ENCODE data around the gene LIPI.
"Not testable (repeated sequence)": the region's sequence is repeated elsewhere in the genome, so short reads cannot be mapped to it uniquely, and the experiment has no call there.

Gene LIPI

GRCh38 chr21:14090184-14090583, 120.6 kb downstream of the LIPI start:
- not testable (repeated sequence) for H3K27ac ChIP-seq (ENCODE audit: low read depth, low read length); H3K9me3 ChIP-seq (ENCODE audit: control insufficient read depth, insufficient read depth, low read length); H3K4me3 ChIP-seq (ENCODE audit: low read depth, low read length); H3K4me1 ChIP-seq (ENCODE audit: control insufficient read depth, insufficient read depth, low read length); H3K36me3 ChIP-seq (ENCODE audit: control insufficient read depth, insufficient read depth, low read length); H3K9ac ChIP-seq (ENCODE audit: low read depth, low read length); H3K27me3 ChIP-seq (ENCODE audit: control insufficient read depth, insufficient read depth, low read length)

- Histone ChIP-seq H3K27me3 (ENCODE audit: control insufficient read depth, insufficient read depth, low read length) (no peaks in the 10 kb centered on the region), H3K36me3 (ENCODE audit: control insufficient read depth, insufficient read depth, low read length) (no peaks in the 10 kb centered on the region), H3K9me3 (ENCODE audit: control insufficient read depth, insufficient read depth, low read length) (peaks cover 8% of the 10 kb centered on the region; the same call in 1 of the 2 replicates), H3K4me1 (ENCODE audit: control insufficient read depth, insufficient read depth, low read length) (no peaks in the 10 kb centered on the region), H3K9ac (ENCODE audit: low read depth, low read length) (no peak overlapping the region), H3K27ac (ENCODE audit: low read depth, low read length) (no peak overlapping the region), H3K4me3 (ENCODE audit: low read depth, low read length) (no peak overlapping the region)
Observed at GRCh38 chr21:14088391-14088790, 122.4 kb downstream of the LIPI start.

- Histone ChIP-seq H3K4me1 (ENCODE audit: control insufficient read depth, insufficient read depth, low read length) (no peaks in the 10 kb centered on the region), H3K4me3 (ENCODE audit: low read depth, low read length) (no peak overlapping the region), H3K9ac (ENCODE audit: low read depth, low read length) (no peak overlapping the region), H3K36me3 (ENCODE audit: control insufficient read depth, insufficient read depth, low read length) (no peaks in the 10 kb centered on the region), H3K27ac (ENCODE audit: low read depth, low read length) (no peak overlapping the region), H3K9me3 (ENCODE audit: control insufficient read depth, insufficient read depth, low read length) (peaks cover 11% of the 10 kb centered on the region; the same call in 1 of the 2 replicates), H3K27me3 (ENCODE audit: control insufficient read depth, insufficient read depth, low read length) (no peaks in the 10 kb centered on the region)
Observed at GRCh38 chr21:14086553-14086952, 124.2 kb downstream of the LIPI start.

DNA sequence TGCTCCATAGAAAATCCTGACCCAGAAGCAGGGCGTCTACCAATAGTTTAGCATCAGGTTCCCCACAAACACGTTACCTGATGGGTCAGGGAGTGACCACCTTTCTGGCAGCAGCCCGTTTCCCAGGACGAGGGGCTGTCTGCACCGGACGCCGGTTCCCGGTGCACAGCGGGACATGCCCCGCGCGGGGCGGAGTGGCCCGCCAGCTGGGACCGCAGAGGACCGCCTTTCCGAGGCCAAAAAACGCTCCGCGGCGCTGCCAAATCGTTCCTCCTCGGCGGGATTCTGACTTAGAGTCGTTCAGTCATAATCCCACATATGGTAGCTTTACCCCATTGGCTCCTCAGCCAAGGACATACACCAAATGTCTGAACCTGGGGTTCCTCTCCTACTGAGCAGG, 126.1 kb downstream of the LIPI start:
- Histone ChIP-seq H3K4me1 (ENCODE audit: control insufficient read depth, insufficient read depth, low read length) (no peaks in the 10 kb centered on the region), H3K9ac (ENCODE audit: low read depth, low read length) (no peak overlapping the region), H3K4me3 (ENCODE audit: low read depth, low read length) (no peak overlapping the region), H3K9me3 (ENCODE audit: control insufficient read depth, insufficient read depth, low read length) (peaks cover 9% of the 10 kb centered on the region; the same call in 1 of the 2 replicates), H3K27ac (ENCODE audit: low read depth, low read length) (no peak overlapping the region), H3K36me3 (ENCODE audit: control insufficient read depth, insufficient read depth, low read length) (no peaks in the 10 kb centered on the region), H3K27me3 (ENCODE audit: control insufficient read depth, insufficient read depth, low read length) (no peaks in the 10 kb centered on the region)

- H3K4me3 ChIP-seq (ENCODE audit: low read depth, low read length), result no peak overlapping the region
- no peak overlapping the region for H3K9ac ChIP-seq (ENCODE audit: low read depth, low read length)
- H3K27ac ChIP-seq (ENCODE audit: low read depth, low read length), result no peak overlapping the region
- no peaks in the 10 kb centered on the region for H3K36me3 ChIP-seq (ENCODE audit: control insufficient read depth, insufficient read depth, low read length)
- H3K4me1 ChIP-seq (ENCODE audit: control insufficient read depth, insufficient read depth, low read length), result no peaks in the 10 kb centered on the region
- peaks cover 9% of the 10 kb centered on the region; the same call in 1 of the 2 replicates for H3K9me3 ChIP-seq (ENCODE audit: control insufficient read depth, insufficient read depth, low read length)
- no peaks in the 10 kb centered on the region for H3K27me3 ChIP-seq (ENCODE audit: control insufficient read depth, insufficient read depth, low read length)
Observed at GRCh38 chr21:14084068-14084501, 126.7 kb downstream of the LIPI start.

- Histone ChIP-seq H3K4me1 (ENCODE audit: control insufficient read depth, insufficient read depth, low read length) (no peaks in the 10 kb centered on the region), H3K9me3 (ENCODE audit: control insufficient read depth, insufficient read depth, low read length) (peaks cover 16% of the 10 kb centered on the region; the same call in 1 of the 2 replicates), H3K27me3 (ENCODE audit: control insufficient read depth, insufficient read depth, low read length) (no peaks in the 10 kb centered on the region), H3K27ac (ENCODE audit: low read depth, low read length) (no peak overlapping the region), H3K36me3 (ENCODE audit: control insufficient read depth, insufficient read depth, low read length) (no peaks in the 10 kb centered on the region), H3K9ac (ENCODE audit: low read depth, low read length) (no peak overlapping the region), H3K4me3 (ENCODE audit: low read depth, low read length) (no peak overlapping the region)
Observed at GRCh38 chr21:14080764-14081096, 130.0 kb downstream of the LIPI start.

GRCh38 chr21:14080040-14080763, 130.6 kb downstream of the LIPI start:
- Histone ChIP-seq H3K9me3 (ENCODE audit: control insufficient read depth, insufficient read depth, low read length) (peaks cover 21% of the 10 kb centered on the region), H3K27me3 (ENCODE audit: control insufficient read depth, insufficient read depth, low read length) (no peaks in the 10 kb centered on the region), H3K4me3 (ENCODE audit: low read depth, low read length) (no peak overlapping the region), H3K27ac (ENCODE audit: low read depth, low read length) (no peak overlapping the region), H3K9ac (ENCODE audit: low read depth, low read length) (no peak overlapping the region), H3K36me3 (ENCODE audit: control insufficient read depth, insufficient read depth, low read length) (no peaks in the 10 kb centered on the region), H3K4me1 (ENCODE audit: control insufficient read depth, insufficient read depth, low read length) (no peaks in the 10 kb centered on the region)

- Histone ChIP-seq H3K4me1 (ENCODE audit: control insufficient read depth, insufficient read depth, low read length) (no peaks in the 10 kb centered on the region), H3K9me3 (ENCODE audit: control insufficient read depth, insufficient read depth, low read length) (peaks cover 26% of the 10 kb centered on the region), H3K27me3 (ENCODE audit: control insufficient read depth, insufficient read depth, low read length) (no peaks in the 10 kb centered on the region), H3K4me3 (ENCODE audit: low read depth, low read length) (no peak overlapping the region), H3K9ac (ENCODE audit: low read depth, low read length) (no peak overlapping the region), H3K36me3 (ENCODE audit: control insufficient read depth, insufficient read depth, low read length) (no peaks in the 10 kb centered on the region), H3K27ac (ENCODE audit: low read depth, low read length) (no peak overlapping the region)
Observed at GRCh38 chr21:14078746-14079375, 131.9 kb downstream of the LIPI start.

DNA sequence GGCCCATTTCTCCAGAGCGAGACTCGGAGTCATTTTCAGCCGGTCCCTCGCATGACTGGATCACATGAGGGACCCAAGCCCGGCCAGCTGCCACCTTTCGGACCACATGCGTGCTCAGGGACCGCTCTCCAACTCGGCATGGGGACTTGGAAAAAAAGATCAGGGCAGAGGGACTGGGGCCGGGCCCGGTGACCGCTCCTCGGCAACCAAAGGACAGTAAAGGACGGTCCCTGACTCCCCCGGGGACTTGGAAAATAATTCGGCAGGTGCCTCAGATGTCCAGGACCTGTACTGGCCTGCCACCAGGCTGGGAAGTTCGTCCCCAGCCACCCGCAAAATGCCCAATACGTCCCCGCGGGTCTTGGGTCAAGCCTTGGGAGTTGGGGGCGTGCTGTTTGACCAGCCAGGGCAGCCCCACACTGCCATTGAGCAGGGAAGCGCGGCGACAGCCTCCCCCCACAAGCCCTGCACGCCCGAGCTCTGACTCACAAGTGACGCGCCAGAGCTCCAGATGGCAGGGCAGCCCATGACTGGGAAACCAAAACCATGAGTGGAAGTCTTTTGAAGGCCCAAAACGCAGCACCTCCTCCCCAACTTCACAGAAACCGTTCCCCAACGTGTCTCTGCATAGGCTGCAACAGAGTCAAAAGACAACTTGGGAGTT, 134.5 kb downstream of the LIPI start:
- H3K4me1 ChIP-seq (ENCODE audit: control insufficient read depth, insufficient read depth, low read length), result no peaks in the 10 kb centered on the region
- no peak overlapping the region for H3K27ac ChIP-seq (ENCODE audit: low read depth, low read length)
- H3K27me3 ChIP-seq (ENCODE audit: control insufficient read depth, insufficient read depth, low read length), result no peaks in the 10 kb centered on the region
- no peak overlapping the region for H3K4me3 ChIP-seq (ENCODE audit: low read depth, low read length)
- H3K9ac ChIP-seq (ENCODE audit: low read depth, low read length), result no peak overlapping the region
- no peaks in the 10 kb centered on the region for H3K36me3 ChIP-seq (ENCODE audit: control insufficient read depth, insufficient read depth, low read length)
- peaks cover 20% of the 10 kb centered on the region for H3K9me3 ChIP-seq (ENCODE audit: control insufficient read depth, insufficient read depth, low read length)

- H3K36me3 ChIP-seq (ENCODE audit: control insufficient read depth, insufficient read depth, low read length), result no peaks in the 10 kb centered on the region
- H3K27ac ChIP-seq (ENCODE audit: low read depth, low read length), result no peak overlapping the region
- H3K27me3 ChIP-seq (ENCODE audit: control insufficient read depth, insufficient read depth, low read length), result no peaks in the 10 kb centered on the region
- no peak overlapping the region for H3K9ac ChIP-seq (ENCODE audit: low read depth, low read length)
- H3K4me3 ChIP-seq (ENCODE audit: low read depth, low read length), result no peak overlapping the region
- no peaks in the 10 kb centered on the region for H3K4me1 ChIP-seq (ENCODE audit: control insufficient read depth, insufficient read depth, low read length)
- H3K9me3 ChIP-seq (ENCODE audit: control insufficient read depth, insufficient read depth, low read length), result peaks cover 20% of the 10 kb centered on the region
Observed at GRCh38 chr21:14075346-14076142, 135.2 kb downstream of the LIPI start.

Measured in HUES48 (cell line).